K562 (cell line): ENCODE measurements around the gene JMJD1C.

ENCODE experiments used
- SPI1 ChIP-seq: IDR thresholded peaks from 2 replicates; pipeline ENCODE4 v1.6.1; 2011; ENCODE audit warnings: low read depth, low read length, control low read depth, borderline replicate concordance
- ZNF124 ChIP-seq: sonication (generic); formaldehyde crosslinking; IDR thresholded peaks from 2 replicates; pipeline ENCODE4 v1.8.1; 2022; ENCODE audit warnings: missing genetic modification reagents
- ZNF354B ChIP-seq: fragments of 250-450 bp; sonication (Bioruptor Pico); IDR thresholded peaks from 2 replicates; pipeline ENCODE4 v1.4.0; 2020
- TF ChIP-seq, protein P1 (sequence below), 3 experiments: IDR thresholded peaks in 2 of 3; conservative IDR thresholded peaks in 1 of 3; 2 replicates each; pipeline ENCODE4 v1.5.1; 2011 to 2012; ENCODE audit warnings: low read length in 3 of 3, mild to moderate bottlenecking in 3 of 3, control low read depth in 2 of 3, improper control_type of control experiment in 1 of 3, inconsistent platforms in 1 of 3, low read depth in 1 of 3, mixed read lengths in 1 of 3, moderate library complexity in 1 of 3; ENCODE audit not compliant: insufficient read depth in 2 of 3
- TF ChIP-seq, protein P2 (sequence below): fragments of 250-450 bp; sonication (Bioruptor Pico); IDR thresholded peaks from 2 replicates; pipeline ENCODE4 v1.8.0; 2021; ENCODE audit warnings: moderate library complexity, mild to moderate bottlenecking, inconsistent platforms
- TF ChIP-seq, protein P3 (sequence below): fragments of 250-450 bp; sonication (Bioruptor Pico); IDR thresholded peaks from 2 replicates; pipeline ENCODE4 v1.4.0; 2020; ENCODE audit warnings: borderline replicate concordance

DNA sequence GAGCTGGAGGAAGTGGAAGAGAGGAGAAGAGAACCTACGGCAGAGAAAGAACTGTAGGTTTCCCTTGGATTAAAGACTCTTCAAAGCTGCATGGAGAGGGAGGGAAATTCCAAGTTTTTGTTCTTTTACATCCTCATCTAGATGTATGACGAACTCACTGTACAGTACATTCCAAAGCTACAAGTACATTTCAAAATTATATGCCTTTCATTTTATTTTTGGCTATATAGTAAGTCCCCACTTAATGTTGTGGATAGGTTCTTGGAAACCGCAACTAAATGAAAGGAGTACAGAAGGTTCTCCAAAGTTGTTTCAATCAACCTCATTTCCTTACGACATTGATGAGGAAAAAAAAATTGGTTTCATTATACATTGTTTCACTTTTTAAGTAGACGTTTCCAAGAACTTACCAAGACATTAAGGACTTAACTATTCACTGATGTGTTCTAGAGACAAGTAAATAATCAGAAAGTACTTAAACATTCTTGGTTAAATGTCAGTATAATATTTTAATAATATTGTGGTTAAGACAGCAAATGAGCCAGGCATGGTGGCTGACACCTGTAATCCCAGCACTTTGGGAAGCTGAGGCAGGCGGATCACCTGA, 16.1 kb upstream of the JMJD1C start:
- no peak for TF ChIP-seq ZNF124 (CRISPR knock-in tag)
- TF ChIP-seq, protein P1, sequence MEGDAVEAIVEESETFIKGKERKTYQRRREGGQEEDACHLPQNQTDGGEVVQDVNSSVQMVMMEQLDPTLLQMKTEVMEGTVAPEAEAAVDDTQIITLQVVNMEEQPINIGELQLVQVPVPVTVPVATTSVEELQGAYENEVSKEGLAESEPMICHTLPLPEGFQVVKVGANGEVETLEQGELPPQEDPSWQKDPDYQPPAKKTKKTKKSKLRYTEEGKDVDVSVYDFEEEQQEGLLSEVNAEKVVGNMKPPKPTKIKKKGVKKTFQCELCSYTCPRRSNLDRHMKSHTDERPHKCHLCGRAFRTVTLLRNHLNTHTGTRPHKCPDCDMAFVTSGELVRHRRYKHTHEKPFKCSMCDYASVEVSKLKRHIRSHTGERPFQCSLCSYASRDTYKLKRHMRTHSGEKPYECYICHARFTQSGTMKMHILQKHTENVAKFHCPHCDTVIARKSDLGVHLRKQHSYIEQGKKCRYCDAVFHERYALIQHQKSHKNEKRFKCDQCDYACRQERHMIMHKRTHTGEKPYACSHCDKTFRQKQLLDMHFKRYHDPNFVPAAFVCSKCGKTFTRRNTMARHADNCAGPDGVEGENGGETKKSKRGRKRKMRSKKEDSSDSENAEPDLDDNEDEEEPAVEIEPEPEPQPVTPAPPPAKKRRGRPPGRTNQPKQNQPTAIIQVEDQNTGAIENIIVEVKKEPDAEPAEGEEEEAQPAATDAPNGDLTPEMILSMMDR (IDR thresholded peaks at IDR 0.05 in 2 of 3, conservative IDR thresholded peaks at IDR 0.05 in 1 of 3; ENCODE audit: insufficient read depth in 2 of 3, low read depth in 1 of 3, low read length in 3 of 3), result no peak
- TF ChIP-seq SPI1, result no peak
- TF ChIP-seq ZNF354B, result no peak
- TF ChIP-seq, protein P2, sequence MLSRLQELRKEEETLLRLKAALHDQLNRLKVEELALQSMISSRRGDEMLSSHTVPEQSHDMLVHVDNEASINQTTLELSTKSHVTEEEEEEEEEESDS, result no peak
- TF ChIP-seq, protein P3, sequence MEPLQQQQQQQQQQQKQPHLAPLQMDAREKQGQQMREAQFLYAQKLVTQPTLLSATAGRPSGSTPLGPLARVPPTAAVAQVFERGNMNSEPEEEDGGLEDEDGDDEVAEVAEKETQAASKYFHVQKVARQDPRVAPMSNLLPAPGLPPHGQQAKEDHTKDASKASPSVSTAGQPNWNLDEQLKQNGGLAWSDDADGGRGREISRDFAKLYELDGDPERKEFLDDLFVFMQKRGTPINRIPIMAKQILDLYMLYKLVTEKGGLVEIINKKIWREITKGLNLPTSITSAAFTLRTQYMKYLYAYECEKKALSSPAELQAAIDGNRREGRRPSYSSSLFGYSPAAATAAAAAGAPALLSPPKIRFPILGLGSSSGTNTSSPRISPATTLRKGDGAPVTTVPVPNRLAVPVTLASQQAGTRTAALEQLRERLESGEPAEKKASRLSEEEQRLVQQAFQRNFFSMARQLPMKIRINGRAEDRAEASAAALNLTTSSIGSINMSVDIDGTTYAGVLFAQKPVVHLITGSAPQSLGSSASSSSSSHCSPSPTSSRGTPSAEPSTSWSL, result no peak
